GM12865 (cell line): ENCODE data around the gene PGAP6.

Experiments used
- DNase-seq: peaks from one replicate; pipeline ENCODE4 v3.0.0; 2010; ENCODE audit warnings: low read depth
- H3K4me3 ChIP-seq: 2 replicates; pipeline ENCODE4 v1.5.1; 2011; ENCODE audit warnings: mild to moderate bottlenecking, low read depth, low read length, control low read depth
- TF ChIP-seq, protein P1 (sequence below): IDR thresholded peaks from 2 replicates; pipeline ENCODE4 v1.5.1; 2011; ENCODE audit warnings: low read length, control low read depth, low read depth, inconsistent platforms; ENCODE audit not compliant: insufficient read depth; ENCODE audit errors: missing control alignments

PGAP6 gene

DNA sequence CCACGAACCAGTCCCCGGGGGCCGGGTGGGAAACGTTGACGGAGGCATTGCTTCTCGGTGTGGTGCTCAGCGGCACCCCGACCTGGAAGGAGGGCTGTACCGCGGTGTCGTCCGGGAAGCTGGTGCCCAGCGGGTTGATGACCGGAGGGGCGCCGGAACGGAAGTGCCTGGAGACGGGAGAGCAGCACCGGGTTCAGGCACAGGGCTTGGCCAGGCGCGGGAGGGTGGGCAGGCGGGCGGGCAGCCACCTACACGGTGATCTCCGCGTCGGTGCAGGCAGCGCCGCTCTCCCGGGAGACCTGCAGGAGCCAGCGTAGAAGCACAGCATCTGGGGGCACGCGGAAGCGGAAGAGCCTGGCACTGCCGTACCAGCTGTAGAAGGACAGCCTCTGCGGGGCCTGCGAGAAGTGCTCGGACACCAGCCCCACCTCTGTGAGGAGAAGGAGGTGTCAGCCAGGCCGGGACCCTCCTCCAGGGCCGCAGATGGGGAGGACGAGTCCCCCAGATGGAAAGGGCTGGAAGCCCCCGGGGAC lies 4.3 kb downstream of the PGAP6 start:
- H3K4me3 ChIP-seq = no peak overlapping the region
- TF ChIP-seq, protein P1, sequence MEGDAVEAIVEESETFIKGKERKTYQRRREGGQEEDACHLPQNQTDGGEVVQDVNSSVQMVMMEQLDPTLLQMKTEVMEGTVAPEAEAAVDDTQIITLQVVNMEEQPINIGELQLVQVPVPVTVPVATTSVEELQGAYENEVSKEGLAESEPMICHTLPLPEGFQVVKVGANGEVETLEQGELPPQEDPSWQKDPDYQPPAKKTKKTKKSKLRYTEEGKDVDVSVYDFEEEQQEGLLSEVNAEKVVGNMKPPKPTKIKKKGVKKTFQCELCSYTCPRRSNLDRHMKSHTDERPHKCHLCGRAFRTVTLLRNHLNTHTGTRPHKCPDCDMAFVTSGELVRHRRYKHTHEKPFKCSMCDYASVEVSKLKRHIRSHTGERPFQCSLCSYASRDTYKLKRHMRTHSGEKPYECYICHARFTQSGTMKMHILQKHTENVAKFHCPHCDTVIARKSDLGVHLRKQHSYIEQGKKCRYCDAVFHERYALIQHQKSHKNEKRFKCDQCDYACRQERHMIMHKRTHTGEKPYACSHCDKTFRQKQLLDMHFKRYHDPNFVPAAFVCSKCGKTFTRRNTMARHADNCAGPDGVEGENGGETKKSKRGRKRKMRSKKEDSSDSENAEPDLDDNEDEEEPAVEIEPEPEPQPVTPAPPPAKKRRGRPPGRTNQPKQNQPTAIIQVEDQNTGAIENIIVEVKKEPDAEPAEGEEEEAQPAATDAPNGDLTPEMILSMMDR = no peak
- no peak for DNase-seq

GRCh38 chr16:376817-377418 lies 4.9 kb downstream of the PGAP6 start:
- TF ChIP-seq, protein P1 = no peak
- no peak overlapping the region for H3K4me3 ChIP-seq

GRCh38 chr16:375927-376816 lies 5.6 kb downstream of the PGAP6 start:
- no peak overlapping the region for H3K4me3 ChIP-seq
- TF ChIP-seq, protein P1 = no peak
- no peak for DNase-seq

More at GRCh38 chr16:376817-377418, 4.9 kb downstream of the PGAP6 start:
- DNase-seq = no peak

DNA sequence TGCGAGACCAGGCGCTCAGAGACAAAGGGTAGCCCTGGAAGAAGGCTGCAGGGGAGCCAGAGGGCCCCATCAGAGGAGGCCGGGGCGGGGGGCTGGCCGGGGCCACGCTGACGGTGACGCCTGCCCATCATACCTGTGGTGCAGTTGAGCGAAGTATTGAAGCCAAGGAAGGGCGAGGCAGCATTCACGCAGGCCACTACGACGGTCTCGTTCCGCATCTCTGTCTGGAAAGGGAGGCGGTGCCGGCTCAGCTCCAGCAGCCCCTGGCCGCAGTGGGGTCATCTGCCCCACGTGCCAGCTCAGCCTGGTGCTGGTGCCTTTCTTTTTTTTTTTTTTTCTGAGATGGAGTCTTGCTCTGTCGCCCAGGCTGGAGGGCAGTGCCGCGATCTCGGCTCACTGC lies 6.6 kb downstream of the PGAP6 start:
- DNase-seq = no peak
- TF ChIP-seq, protein P1 = no peak
- no peak overlapping the region for H3K4me3 ChIP-seq

- H3K4me3 ChIP-seq = no peak overlapping the region
- no peak for DNase-seq
- TF ChIP-seq, protein P1 = no peak
Observed at GRCh38 chr16:374616-374926, 7.2 kb downstream of the PGAP6 start.

- TF ChIP-seq, protein P1 = no peak
- DNase-seq = no peak
- H3K4me3 ChIP-seq = no peak overlapping the region
Observed at GRCh38 chr16:373848-374615, 7.7 kb downstream of the PGAP6 start.
